Raji (cell line): ENCODE measurements around the gene CDC6.

Experiments
- POLR2A ChIP-seq: IDR thresholded peaks from 2 replicates; pipeline ENCODE4 v1.6.1; 2011; ENCODE audit warnings: low read depth, low read length, control low read depth; ENCODE audit not compliant: insufficient read depth

Gene CDC6

DNA sequence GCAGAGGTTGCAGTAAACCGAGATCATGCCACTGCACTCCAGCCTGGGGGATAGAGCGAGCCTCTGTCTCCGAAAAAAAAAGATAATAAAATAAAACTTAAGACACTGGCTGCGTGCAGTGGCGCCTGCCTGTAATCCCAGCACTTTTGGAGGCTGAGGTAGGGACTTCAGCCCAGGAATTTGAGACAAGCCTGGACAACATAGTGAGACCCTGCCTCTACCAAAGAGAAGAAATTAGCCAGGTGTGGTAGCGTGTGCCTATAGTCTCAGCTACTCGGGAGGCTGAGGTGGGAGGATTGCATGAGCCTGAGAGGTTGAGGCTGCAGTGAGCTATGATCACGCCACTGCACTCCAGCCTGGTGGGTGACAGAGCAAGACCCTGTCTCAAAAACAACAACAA lies 47.9 kb downstream of the CDC6 start:
- no peak for TF ChIP-seq POLR2A

DNA sequence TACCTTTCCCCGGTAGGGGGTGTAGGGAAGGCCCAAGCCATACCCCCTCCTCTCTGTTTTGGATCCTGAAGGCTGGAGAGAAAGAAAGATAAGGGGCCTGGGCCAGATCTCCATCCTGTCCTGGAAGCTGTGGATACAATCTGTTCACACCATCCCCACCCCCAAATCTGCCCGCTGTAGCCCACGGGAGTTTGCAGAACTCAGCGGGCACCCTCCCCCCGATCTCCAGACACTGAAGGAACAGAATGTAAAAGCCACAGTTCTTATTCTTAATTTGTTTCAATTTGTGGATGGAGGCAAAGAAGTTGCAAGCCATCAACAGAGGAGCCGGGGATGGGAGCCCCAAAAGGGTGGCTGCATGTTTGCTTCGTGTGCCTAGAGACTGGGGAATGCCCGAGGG lies 49.7 kb downstream of the CDC6 start:
- TF ChIP-seq POLR2A, result no peak

DNA sequence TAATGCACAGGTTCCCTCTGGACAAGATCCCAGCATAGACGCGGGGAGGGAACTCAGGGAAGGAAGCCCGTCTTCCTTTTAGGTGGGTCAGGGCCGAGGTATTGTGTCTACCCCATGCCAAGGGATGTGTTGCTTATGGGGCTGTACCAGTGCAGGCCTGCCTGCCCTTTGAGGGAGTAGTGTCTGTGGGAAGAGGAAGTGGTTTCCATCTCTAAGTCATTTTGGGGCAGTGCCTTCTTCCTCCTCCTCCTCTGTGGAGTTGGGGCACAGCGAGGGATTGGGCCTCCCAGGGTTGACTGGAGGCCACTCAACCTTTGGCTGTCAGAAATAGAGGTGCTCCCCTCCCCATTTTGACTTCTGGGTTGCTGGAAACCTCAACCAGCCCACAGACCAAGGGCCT lies 50.4 kb downstream of the CDC6 start:
- TF ChIP-seq POLR2A, result no peak

DNA sequence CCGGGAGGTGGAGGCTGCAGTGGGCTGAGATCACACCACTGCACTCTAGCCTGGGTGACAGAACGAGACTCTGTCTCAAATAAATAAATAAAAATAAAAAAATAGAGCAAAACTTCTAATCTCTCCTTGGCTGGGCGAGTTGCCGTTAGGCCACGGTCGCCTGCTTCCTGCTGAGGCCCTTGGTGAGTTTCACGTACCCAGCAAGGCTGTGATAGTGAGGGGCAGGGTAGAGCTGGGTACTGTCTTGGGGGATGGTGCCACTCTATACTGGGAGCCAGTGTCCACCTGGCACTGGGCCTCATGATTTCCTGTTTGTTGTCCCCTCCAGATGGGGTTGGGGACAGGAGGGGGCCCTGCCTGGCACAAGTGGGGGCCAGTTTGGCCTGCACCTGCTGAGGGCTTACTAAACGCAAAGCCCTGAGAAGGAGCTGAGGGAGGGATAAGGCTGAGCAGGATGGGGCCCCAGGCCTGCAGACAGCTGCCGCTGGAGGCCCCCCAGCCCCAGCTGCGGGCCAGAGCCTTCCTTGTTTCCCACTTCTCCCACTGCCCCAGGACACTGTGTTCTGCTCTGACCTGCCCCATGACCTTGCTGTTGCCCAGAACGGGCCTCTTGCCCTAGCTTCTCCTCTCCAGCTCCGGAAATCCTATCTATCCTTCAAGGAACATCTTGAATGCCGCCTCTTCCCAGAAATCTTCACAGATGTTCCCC lies 51.4 kb downstream of the CDC6 start:
- no peak for TF ChIP-seq POLR2A

- no peak for TF ChIP-seq POLR2A
These were observed 52.6 kb downstream of the CDC6 start for GRCh38 chr17:40340327-40340726.

DNA sequence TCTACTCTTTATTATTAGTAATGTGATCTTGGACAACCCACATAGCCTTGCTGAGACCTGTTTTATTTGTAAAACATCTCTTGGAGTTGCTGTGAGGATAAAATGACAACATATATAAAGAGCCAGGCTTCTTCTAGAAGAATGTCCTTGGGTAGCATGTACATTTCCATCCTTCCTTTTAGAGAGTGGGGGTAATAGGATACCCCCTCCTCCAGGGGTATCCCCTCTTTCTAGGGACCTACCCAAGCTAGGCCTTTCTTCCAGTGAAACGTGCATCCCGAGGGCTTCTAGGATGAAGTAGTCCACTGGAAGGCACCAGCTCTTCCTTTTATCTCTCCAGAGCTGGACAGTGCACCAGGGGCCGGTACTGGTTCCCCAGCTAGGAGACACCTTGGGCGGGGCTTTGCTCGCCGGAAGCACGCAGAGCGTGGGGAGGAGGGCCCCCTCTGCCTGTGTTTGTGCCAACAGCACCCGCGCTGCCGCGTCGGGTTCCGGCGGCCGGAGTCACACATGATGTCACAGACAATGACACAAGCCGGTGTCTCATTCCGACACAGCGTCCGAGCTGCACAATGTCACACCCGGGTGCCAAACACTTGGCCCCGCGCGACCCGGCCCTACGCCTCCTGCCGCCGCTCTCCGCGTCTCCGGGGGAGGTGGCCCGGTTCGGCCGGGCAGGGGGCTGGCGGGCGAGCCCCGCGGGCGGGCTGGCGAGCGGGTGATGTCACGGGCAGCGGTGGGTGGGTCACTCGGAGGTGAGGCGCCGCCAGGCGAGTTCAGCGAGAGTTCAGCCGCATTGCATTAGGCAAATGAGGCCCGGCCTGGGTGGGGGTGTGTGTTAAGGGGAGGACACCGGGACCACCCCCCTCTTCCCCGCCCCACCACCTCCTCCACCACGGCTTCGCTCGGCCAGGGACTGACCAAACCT lies 53.5 kb downstream of the CDC6 start:
- no peak for TF ChIP-seq POLR2A

DNA sequence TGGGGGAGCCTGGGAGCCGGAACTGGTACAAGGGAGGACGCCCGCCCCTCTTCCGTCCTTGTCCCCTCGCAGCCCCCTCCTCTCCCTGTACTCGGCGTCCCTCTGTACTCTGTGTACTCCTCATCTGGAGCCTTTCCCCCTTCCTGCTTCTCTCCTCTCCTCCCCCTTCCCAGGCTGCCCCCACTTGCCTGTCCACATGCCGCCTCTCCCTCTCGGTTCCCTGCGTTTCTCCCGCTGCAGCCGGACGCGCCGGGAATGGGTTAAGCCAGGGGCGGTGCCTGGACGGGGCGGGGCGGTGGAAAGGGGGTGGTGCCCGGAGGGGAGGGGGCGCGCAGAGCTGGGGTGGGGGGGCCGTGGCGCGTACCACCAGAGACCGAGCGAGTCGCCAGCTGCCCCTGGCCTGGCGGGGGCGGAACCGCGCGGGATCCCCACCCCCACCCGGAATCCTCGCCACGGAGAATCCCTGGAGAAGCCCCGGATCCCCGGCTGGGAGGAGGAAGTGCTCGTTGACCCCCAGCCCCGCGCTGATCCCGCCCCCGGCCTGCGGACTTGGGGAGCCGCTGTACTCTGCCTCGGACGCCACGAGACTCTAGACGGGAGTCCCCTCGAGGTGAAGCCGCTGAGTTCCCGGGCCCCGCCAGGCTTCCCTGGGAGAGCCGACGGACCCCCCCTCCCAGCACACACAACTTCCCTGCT lies 54.3 kb downstream of the CDC6 start:
- TF ChIP-seq POLR2A, result no peak

DNA sequence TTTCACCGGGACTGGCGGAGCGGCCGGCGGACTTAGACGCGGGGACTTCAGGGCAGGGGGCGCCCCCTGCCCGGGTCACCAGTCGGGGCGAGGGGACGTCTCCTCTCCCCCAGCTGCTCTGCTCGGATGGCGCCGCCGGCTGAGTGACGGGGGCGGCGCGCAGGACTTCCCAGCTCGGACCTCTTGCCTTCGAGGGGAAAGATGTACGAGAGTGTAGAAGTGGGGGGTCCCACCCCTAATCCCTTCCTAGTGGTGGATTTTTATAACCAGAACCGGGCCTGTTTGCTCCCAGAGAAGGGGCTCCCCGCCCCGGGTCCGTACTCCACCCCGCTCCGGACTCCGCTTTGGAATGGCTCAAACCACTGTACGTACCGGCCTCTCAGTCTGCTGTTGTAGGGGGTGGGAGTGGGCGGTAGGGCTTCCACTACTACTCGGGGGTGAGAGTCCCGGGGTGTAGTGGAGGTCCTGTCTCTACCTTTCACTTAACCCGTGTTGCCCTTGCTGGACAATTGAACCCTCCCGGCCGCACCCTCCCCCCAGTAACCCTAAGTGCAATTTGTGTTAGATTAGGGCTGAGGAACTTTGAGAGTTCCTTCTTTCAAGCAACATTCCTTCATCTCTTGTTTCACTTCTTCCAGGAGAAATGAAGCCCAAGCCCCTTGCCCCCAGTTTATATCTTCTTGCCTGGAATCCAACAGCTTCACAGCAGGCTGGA lies 55.0 kb downstream of the CDC6 start:
- TF ChIP-seq POLR2A, result no peak

DNA sequence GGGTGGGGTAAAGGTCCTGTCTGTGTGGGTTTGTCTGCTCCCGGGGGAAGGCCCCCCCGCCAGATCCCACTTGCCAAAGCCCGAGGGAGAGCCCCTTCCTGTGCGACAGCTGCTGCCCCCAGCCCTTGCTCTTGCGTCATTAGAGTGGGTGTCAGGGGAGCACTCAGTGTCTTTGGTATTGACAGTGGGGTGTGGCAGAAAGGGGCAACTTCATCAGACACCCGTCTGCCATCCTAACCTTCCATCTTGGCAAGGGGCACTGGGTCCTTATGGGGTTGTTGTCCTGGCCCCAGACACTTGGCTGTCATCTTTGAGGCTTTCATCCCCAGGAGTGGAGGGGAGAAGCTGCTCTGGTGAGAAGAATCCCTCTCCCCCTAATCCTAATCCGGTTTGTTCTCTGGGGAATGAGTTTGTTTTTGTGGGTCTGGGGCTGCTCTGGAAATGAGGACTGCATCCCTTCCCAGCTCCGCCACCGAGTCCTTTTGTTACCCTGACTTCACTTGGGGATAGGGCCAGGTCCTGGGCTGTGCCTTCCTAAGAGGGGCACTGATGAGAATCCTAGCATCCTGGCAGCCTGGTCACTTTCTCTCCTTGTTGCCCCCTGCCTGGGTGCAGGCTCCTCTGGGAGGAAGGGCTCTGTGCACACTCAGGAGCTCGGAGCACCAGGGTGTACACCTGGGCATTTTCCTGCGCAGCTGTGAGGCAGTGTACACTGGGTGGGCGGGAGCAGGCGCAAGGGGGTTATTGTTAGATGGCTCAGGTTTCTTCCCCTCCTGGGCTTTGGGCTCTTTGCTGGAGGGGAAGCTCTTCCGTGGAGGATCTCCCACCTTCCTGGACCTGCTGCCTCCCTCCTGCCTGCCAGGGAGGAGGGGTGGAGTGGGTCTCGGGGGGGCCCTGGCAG lies 55.8 kb downstream of the CDC6 start:
- TF ChIP-seq POLR2A, result no peak

GRCh38 chr17:40344421-40345160 lies 56.9 kb downstream of the CDC6 start:
- TF ChIP-seq POLR2A, result no peak

DNA sequence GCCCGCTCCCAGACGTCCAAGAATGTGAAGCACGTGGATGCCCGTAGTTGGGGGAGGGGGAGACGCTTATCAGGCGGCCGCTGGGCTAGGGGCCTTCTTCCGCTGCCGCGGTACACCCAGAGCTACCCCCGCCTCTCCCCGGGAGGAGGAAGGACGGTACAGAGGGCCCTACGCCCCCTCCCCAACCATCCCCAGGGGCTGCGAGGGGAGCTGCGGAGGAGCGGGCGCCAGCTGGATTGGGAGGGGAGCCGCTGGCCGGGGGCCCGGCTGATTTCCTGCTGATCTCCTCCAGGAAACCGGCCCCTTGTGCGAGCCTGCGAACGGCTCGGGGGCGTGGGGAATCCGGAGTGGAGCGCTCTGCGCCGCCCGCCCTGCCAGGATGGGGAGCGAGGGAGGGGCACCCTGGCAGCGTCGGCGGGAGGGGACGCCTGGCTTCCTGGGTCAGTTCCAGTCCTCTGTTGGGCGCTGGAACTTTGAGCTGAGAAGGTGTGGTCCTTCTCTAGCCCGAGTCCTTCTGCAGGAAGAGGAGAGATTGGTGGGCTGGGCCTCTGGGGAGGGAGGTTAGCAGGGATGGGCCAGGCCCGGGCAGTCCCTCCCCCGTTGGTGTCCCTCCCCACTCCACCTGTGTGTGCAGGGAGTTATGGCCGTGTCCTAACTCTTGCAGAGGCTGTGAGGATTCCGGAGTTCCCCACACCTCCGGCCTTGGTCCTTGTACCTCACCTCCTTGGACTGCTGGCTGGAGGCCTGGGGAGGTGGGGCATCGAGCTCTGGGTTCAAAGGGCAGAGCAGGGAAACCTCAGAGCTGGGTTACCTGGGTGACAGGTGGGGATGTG lies 57.7 kb downstream of the CDC6 start:
- TF ChIP-seq POLR2A, result no peak

- TF ChIP-seq POLR2A, result no peak
These were observed 58.5 kb downstream of the CDC6 start for GRCh38 chr17:40345994-40346764.

DNA sequence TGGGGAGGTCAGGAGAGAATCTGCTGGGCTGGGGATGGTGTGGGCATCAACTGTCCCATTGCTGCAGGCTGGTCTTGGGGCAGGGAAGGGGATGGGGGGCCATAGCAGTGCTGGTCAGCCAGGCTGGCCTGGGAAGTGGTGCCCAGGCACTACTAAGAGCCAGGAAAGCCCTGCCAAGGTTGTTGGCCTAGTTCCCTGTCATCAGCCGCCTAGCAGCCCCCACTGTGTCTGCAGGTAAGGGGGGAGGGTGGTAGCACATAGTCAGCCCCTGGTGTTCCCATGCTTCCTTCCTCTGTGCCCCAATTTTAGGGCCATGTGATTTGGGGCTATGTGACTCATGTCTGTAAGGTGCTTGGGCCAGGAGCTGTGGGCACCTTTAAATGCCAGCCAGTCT lies 59.1 kb downstream of the CDC6 start:
- TF ChIP-seq POLR2A, result no peak
